NB4 (cell line): ENCODE data around the gene ASTN1.

Experiments
- DNase-seq: peaks from one replicate; pipeline ENCODE4 v3.0.0; 2010; ENCODE audit warnings: low read depth
- H3K4me3 ChIP-seq: one replicate; pipeline ENCODE4 v1.5.1; 2011; ENCODE audit warnings: mild to moderate bottlenecking, low read depth, low read length, moderate library complexity
- CTCF ChIP-seq: IDR thresholded peaks from one replicate; pipeline ENCODE4 v1.5.1; 2012; ENCODE audit warnings: low read depth, low read length
- MAX ChIP-seq: IDR thresholded peaks from 2 replicates; pipeline ENCODE4 v1.6.1; 2011; ENCODE audit warnings: low read depth, low read length
- MYC ChIP-seq: IDR thresholded peaks from 2 replicates; pipeline ENCODE4 v1.6.1; 2011; ENCODE audit warnings: low read depth, low read length
- POLR2A ChIP-seq: IDR thresholded peaks from 2 replicates; pipeline ENCODE4 v1.6.1; 2011; ENCODE audit warnings: mild to moderate bottlenecking; ENCODE audit not compliant: insufficient read length; ENCODE audit errors: extremely low read depth

The ASTN1 gene

GRCh38 chr1:177032434-177032833 lies 132.1 kb downstream of the ASTN1 start:
- no peak overlapping the region for H3K4me3 ChIP-seq
- DNase-seq: no peak
- TF ChIP-seq MAX: no peak
- no peak for TF ChIP-seq CTCF
- TF ChIP-seq MYC: no peak

- no peak for DNase-seq
- no peak overlapping the region for H3K4me3 ChIP-seq
- TF ChIP-seq MAX (no peak), MYC (no peak), CTCF (no peak), POLR2A (no peak)
These were observed 139.9 kb downstream of the ASTN1 start for GRCh38 chr1:177024623-177025022.

- no peak overlapping the region for H3K4me3 ChIP-seq
- TF ChIP-seq CTCF: no peak
- TF ChIP-seq MYC: no peak
- no peak for TF ChIP-seq MAX
- TF ChIP-seq POLR2A: no peak
- DNase-seq: no peak
These were observed 140.8 kb downstream of the ASTN1 start for GRCh38 chr1:177023726-177024125.

- DNase-seq: no peak
These were observed 141.3 kb downstream of the ASTN1 start for GRCh38 chr1:177023249-177023648.

GRCh38 chr1:177021687-177022086 lies 142.8 kb downstream of the ASTN1 start:
- H3K4me3 ChIP-seq: no peak overlapping the region
- no peak for DNase-seq
- TF ChIP-seq MYC: no peak

More at GRCh38 chr1:177023249-177023648, 141.3 kb downstream of the ASTN1 start:
- TF ChIP-seq MAX (no peak), POLR2A (no peak), CTCF (no peak), MYC (no peak)
- H3K4me3 ChIP-seq: no peak overlapping the region

GRCh38 chr1:177020851-177021589 lies 143.5 kb downstream of the ASTN1 start:
- DNase-seq: no peak
- H3K4me3 ChIP-seq: no peak overlapping the region
- TF ChIP-seq CTCF (no peak), POLR2A (no peak), MYC (no peak), MAX (no peak)
